Posterior cingulate gyrus (tissue), 11 donors: Measurements from ENCODE around the gene XRN2.
A peak's percentile ranks its signal among the peaks of the same experiment; 100 is the strongest.

Experiments
- DNase-seq, 10 donors: peaks; one replicate each; pipeline versions ENCODE4 v3.0.0 to v3.0.0-alpha.2; 2020 to 2021; ENCODE audit warnings: mixed read lengths in 3 of 10
- intact Hi-C: fragments of 100-400 bp; cut with DNase I; formaldehyde crosslinking; loops from one replicate; pipeline ENCODE4 v1.15.1; 2023

XRN2 gene

GRCh38 chr20:21303061-21303871 is at the start of gene XRN2:
Gene XRN2, plus strand, starts transcription at chr20:21303331. Its CDS starts 68 bp downstream, at chr20:21303399.
- DNase-seq = peak; percentile 92 to 99 (median 96)
- intact Hi-C loops = loop anchor here (5.0 to 10.0 kb wide), 2 partner anchors 66 to 202 kb away; no protein-coding TSS in a partner anchor

- DNase-seq = no peak
- intact Hi-C loops = no loop called here
Observed at GRCh38 chr20:21257192-21257591, 45.9 kb upstream of the XRN2 start.

- intact Hi-C loops = no loop called here
- no peak for DNase-seq
Observed at GRCh38 chr20:21258411-21258810, 44.7 kb upstream of the XRN2 start.

GRCh38 chr20:21259346-21259745 is 43.8 kb upstream of the XRN2 start:
- intact Hi-C loops = no loop called here
- DNase-seq = peak in 5 of 10 donors; percentile 27 to 87 (median 62)

GRCh38 chr20:21262812-21263211 is 40.3 kb upstream of the XRN2 start:
- intact Hi-C loops = no loop called here
- no peak for DNase-seq

DNA sequence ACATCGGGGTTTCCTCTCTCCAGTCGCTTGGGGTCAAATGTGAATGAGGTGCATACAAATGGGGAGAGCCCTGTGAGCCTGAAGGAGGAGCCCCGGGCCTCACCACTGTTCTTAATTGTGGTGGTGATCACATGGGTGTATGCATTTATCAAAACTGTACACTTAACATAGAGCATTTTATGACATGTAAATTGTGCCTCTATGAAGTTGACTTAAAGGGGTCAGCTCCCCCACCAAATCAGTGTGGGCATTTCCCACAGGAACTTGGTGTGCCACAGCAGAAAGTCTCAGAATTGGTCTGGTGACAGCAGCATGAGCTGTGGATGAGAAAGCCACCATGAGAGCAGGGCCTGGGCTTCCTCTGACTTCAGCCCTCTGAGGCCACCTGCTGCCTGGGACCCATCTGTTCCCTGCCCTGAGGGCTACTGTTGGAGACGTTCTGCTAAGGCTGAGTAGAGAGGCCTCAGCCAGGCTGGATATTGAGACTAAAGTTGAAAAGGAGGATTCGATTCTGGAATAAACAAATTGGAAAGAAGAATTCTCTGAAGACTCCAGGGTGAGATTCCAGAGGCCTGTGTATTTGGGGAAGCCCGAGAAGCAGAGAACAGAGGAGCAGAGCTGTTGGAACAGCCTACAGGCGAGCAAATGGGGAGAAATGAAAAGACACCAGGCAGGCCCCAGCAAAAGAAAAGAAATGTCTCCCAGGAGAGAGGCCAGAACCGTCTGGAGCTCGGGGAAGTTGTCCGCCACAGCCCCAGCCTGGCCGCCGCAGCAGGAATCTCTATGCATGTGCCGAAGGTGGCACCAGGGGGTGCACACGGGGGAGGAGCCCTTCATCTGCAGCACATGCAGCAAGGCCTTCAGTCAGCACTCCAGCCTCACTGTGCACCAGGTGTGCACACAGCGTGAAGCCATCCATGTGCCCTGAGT is 37.6 kb upstream of the XRN2 start:
- intact Hi-C loops = no loop called here
- no peak for DNase-seq

GRCh38 chr20:21266191-21266536 is 37.0 kb upstream of the XRN2 start:
- intact Hi-C loops = no loop called here

DNA sequence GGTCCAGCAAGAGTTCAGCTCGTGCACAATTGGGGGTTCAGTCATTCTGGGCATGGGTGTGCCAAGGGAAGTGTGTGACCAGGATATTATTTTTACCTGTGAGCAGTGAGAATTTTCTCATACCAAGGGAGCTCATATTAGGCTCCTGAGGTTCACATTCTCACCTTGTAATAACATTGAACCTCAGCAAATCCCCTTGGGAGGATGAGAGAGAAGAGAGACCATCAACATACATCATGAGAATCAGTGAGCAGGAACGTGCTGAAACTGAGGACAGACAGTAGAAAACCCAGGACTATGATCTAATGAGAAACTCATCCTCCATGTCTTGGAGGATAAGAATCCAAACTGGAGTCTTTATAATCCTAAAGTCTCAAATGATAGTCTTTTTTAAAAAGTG is 33.4 kb upstream of the XRN2 start:
- no peak for DNase-seq
- intact Hi-C loops = no loop called here

More at GRCh38 chr20:21266191-21266536, 37.0 kb upstream of the XRN2 start:
- DNase-seq = no peak

DNA sequence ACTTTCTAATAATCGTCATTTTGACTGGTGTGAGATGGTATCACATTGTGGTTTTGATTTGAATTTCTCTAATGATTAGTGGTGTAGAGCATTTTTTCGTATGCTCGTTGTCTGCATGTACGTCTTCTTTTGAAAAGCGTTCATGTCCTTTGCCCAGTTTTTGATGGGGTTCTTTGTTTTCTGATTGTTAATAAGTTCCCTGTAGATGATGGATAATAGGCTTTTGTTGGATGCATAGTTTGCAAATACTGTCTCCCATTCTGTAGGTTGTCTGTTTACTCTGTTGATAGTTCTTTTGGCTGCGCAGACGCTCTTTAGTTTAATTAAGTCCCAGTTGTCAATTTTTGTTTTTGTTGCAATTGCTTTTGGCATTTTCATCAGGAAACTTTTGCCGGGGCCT is 32.3 kb upstream of the XRN2 start:
- intact Hi-C loops = no loop called here
- no peak for DNase-seq

DNA sequence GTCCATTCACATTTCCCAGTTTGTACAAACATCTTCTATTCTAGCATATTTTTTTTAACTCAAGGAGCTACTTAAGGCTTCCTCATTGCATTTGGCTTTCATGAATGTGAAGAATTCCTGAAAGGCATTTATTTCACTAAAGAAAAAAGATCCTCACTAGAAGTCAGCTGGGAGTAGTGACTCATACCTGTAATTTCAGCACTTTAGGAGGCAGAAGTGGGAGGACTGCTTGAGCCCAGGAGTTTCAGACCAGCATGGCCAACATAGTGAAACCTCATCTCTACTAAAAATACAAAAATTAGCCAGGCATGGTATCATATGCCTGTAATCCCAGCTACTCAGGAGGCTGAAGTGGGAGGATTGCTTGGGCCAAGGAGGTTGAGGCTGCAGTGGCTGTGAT is 30.9 kb upstream of the XRN2 start:
- intact Hi-C loops = no loop called here

DNA sequence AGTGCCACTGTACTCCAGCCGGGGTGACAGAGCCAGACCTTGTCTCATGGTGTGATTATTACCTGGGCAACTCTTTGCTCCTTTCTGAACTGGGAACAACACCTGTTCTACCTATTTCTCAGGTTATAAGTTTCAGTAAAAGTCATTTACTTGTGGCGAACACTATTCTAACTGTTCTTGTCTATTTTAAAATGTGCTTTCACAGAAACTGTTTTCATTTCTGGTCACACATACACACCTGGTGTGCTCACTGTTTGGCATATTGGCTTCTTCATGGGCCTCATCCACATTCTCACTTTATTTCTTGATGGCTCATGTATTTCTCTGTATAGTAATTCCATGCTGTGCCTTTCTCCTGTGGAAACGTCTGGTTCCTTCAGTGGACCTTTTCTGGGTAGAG is 30.5 kb upstream of the XRN2 start:
- DNase-seq = no peak

More for the DNA sequence above, 30.9 kb upstream of the XRN2 start:
- no peak for DNase-seq

DNA sequence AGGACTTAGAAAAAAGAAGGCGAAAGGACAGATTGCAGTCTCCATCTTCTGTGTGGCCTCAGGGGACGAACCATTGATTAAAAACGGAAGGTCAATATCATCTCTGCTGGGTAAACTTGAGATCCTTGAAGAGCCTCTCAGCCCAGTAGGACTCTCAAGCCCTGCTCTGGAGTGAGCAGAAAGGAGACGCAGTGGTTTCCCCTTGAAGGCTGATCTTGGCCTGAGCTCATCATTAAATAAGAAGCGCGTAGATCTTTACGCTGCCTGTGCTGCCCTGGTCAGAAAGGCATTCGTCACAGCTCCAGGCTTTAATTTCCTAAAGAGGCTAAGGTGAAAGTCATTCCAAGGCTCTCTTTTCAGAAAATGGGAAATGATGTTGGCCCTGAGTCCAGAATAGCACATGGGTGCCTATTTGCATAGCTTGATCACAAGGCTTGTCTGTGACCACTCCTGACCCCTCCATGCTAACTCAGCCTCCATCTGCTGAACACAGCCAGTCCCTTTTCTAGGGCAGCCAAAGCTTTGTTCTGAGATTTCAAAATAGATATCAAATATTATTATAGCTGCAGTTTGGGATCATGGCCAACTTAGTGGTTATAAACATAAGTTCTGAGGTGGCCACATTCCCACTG is 29.3 kb upstream of the XRN2 start:
- intact Hi-C loops = no loop called here

More for the DNA sequence above, 30.5 kb upstream of the XRN2 start:
- intact Hi-C loops = no loop called here

DNA sequence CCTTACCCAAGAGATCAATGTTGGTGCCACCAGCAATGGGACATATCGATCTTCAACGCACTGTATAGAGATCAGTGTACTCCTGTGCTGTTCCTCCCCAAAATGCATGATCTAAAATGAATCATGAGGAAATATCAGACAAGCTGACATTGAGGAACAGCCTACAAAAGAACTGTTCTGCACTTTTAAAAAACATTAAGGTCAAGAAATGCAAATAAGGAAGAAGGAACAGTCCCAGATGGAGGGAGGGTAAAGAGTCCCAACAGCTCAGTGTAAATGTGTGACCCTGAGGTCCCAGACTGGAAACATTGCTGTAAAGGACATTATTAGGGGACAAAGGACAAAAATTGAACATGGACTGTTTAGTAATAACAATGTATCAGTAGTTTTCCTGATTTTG is 24.3 kb upstream of the XRN2 start:
- DNase-seq = no peak
- intact Hi-C loops = no loop called here

More for the DNA sequence above, 29.3 kb upstream of the XRN2 start:
- DNase-seq = no peak

GRCh38 chr20:21279706-21280521 is 23.2 kb upstream of the XRN2 start:
- intact Hi-C loops = no loop called here
- no peak for DNase-seq

GRCh38 chr20:21280522-21281016 is 22.6 kb upstream of the XRN2 start:
- DNase-seq = peak in 8 of 10 donors; percentile 40 to 93 (median 66)
- intact Hi-C loops = no loop called here

DNA sequence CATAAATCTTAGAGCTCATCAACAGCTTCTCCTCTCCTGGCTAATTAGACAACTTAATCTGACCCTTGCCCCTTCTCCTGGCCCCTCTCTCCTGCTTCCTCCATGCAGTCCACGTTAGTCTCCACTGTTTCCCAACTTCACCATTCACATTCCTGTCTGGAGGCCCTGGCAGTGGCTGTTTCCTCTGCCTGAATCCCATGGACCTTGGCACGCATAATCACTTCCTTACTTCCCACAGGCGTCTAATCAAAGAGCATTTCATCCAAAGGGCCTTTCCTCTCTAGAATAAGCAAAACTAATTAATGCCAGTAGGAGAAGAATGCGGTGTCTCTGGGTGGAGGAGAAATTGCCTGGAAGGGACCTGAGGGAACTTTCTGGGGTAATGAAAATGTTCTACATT is 16.4 kb upstream of the XRN2 start:
- intact Hi-C loops = no loop called here
- DNase-seq = no peak

GRCh38 chr20:21288587-21289370 is 14.4 kb upstream of the XRN2 start:
- intact Hi-C loops = no loop called here
- DNase-seq = no peak

- intact Hi-C loops = no loop called here
- no peak for DNase-seq
Observed at GRCh38 chr20:21289651-21290050, 13.5 kb upstream of the XRN2 start.

DNA sequence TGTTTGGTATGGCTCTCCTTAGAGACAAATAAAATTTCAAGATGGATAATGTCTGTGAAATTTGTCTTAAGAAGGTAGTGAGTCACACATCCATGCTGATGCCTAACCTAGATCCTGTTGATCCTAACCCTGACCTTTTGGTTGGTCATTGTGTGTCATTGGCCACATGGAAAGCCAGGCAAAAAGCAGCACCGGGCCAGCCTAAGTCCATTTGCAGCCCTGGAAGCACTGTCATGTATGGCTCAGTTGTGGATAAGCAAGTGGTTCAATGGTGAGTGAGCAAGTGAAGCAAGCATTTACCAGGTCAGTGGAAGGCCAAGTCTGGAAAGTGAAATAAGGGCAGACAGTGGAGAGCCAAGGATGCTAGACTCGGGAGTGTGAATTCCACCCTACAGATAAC is 12.1 kb upstream of the XRN2 start:
- DNase-seq = no peak
- intact Hi-C loops = no loop called here
